CD4-positive, alpha-beta T cell treated with Interleukin-4 for 1 hour (primary cell): ENCODE data around the gene CBY3.
"Not testable (repeated sequence)": the region's sequence is repeated elsewhere in the genome, so short reads cannot be mapped to it uniquely, and the experiment has no call there.

ENCODE experiments used
- DNase-seq, 2 donors: peaks; one replicate each; pipeline ENCODE4 v3.0.0-alpha.2; 2020 to 2022

The CBY3 gene

GRCh38 chr5:179680780-179681401 lies at the start of gene CBY3:
TSS of gene CBY3 (minus strand) at chr5:179681034. CDS start at chr5:179680918, 116 bp downstream.
- DNase-seq, result no peak

- DNase-seq, result no peak
These were observed 49.5 kb upstream of the CBY3 start for GRCh38 chr5:179730356-179730755.

- no peak for DNase-seq
These were observed 48.9 kb upstream of the CBY3 start for GRCh38 chr5:179729727-179730126.

- DNase-seq, result no peak
These were observed 48.5 kb upstream of the CBY3 start for GRCh38 chr5:179729303-179729702.

- DNase-seq, result no peak
These were observed 46.3 kb upstream of the CBY3 start for GRCh38 chr5:179727106-179727505.

- no peak for DNase-seq
These were observed 43.3 kb upstream of the CBY3 start for GRCh38 chr5:179724163-179724562.

- no peak for DNase-seq
These were observed 39.4 kb upstream of the CBY3 start for GRCh38 chr5:179720222-179720621.

- DNase-seq, result no peak
These were observed 35.5 kb upstream of the CBY3 start for GRCh38 chr5:179716286-179716685.

GRCh38 chr5:179700401-179700918 lies 19.6 kb upstream of the CBY3 start:
- DNase-seq, result peak in 1 of 2 donors; percentile 11

GRCh38 chr5:179699616-179700237 lies 18.9 kb upstream of the CBY3 start:
- peak; percentile 21 to 35 for DNase-seq

GRCh38 chr5:179698935-179699615 lies 18.2 kb upstream of the CBY3 start, which contains the start of gene CANX:
TSS of gene CANX (plus strand) at chr5:179698967. CDS start at chr5:179705682, 6,715 bp downstream.
- no peak for DNase-seq

- peak; percentile 99 to 100 for DNase-seq
These were observed 17.4 kb upstream of the CBY3 start for GRCh38 chr5:179697993-179698934.

GRCh38 chr5:179697543-179697942 lies 16.7 kb upstream of the CBY3 start:
- DNase-seq, result not testable (repeated sequence)

GRCh38 chr5:179697108-179697507 lies 16.3 kb upstream of the CBY3 start:
- no peak for DNase-seq

GRCh38 chr5:179696603-179697002 lies 15.8 kb upstream of the CBY3 start:
- no peak for DNase-seq

GRCh38 chr5:179694561-179694960 lies 13.7 kb upstream of the CBY3 start:
- DNase-seq, result no peak

- DNase-seq, result not testable (repeated sequence)
These were observed 8.4 kb upstream of the CBY3 start for GRCh38 chr5:179689212-179689611.

GRCh38 chr5:179680014-179680779 lies 637 bp downstream of the CBY3 start:
- no peak for DNase-seq

GRCh38 chr5:179679014-179679674 lies 1.7 kb downstream of the CBY3 start:
- peak; percentile 75 to 82 for DNase-seq

GRCh38 chr5:179678223-179679013 lies 2.4 kb downstream of the CBY3 start:
- peak; percentile 94 to 95 for DNase-seq
